Ishikawa (cell line): ENCODE data around the gene ITIH2.

Source experiments
- CEBPB ChIP-seq: IDR thresholded peaks from 2 replicates; pipeline ENCODE4 v1.6.1; 2012
- EP300 ChIP-seq: IDR thresholded peaks from 2 replicates; pipeline ENCODE4 v1.6.1; 2012; ENCODE audit warnings: borderline replicate concordance
- RAD21 ChIP-seq: IDR thresholded peaks from 2 replicates; pipeline ENCODE4 v1.6.1; 2012; ENCODE audit warnings: low read depth
- TCF12 ChIP-seq: IDR thresholded peaks from 2 replicates; pipeline ENCODE4 v1.6.1; 2012; ENCODE audit warnings: low read depth
- TEAD4 ChIP-seq: IDR thresholded peaks from 2 replicates; pipeline ENCODE4 v1.6.1; 2012
- ZBTB7A ChIP-seq: IDR thresholded peaks from 2 replicates; pipeline ENCODE4 v1.6.1; 2012; ENCODE audit warnings: low read depth
- TF ChIP-seq, protein P1 (sequence below): IDR thresholded peaks from 2 replicates; pipeline ENCODE4 v1.6.1; 2012; ENCODE audit warnings: low read depth, mild to moderate bottlenecking
- TF ChIP-seq, protein P2 (sequence below): IDR thresholded peaks from 2 replicates; pipeline ENCODE4 v1.6.1; 2012
- TF ChIP-seq, protein P3 (sequence below): IDR thresholded peaks from 2 replicates; pipeline ENCODE4 v1.6.1; 2012

DNA sequence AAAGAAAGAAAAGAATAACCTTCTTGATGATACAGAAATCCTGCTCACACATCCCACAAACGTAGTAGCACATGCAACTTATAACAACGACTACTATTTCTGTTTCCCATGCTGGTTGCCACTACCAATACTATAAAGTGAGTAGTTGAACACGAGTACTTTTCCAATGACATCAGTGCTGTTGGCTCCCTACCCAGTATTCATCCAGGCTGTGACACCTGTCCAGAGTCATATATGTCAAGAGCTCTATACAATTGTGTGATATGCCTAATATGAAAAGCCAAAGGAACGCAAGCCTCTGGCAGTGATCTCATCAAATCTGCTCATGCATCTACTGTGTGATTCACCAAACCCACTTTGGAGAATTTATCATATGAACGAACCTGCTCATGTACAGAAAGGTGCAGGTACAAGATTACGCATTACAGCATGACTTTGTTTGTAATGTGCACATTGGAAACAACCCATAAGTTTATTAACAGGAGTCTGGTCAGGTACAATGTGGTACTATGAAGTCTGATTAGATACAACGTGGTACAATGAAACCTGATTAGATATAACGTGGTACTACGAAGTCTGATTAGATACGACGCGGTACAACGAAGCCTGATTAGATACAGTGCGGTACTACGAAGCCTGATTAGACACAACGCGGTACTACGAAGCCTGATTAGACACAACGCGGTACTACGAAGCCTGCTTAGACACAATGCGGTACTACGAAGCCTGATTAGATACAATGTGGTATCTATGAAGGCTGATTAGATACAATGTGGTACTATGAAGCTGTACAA lies 30.6 kb upstream of the ITIH2 start:
- TF ChIP-seq, protein P1, sequence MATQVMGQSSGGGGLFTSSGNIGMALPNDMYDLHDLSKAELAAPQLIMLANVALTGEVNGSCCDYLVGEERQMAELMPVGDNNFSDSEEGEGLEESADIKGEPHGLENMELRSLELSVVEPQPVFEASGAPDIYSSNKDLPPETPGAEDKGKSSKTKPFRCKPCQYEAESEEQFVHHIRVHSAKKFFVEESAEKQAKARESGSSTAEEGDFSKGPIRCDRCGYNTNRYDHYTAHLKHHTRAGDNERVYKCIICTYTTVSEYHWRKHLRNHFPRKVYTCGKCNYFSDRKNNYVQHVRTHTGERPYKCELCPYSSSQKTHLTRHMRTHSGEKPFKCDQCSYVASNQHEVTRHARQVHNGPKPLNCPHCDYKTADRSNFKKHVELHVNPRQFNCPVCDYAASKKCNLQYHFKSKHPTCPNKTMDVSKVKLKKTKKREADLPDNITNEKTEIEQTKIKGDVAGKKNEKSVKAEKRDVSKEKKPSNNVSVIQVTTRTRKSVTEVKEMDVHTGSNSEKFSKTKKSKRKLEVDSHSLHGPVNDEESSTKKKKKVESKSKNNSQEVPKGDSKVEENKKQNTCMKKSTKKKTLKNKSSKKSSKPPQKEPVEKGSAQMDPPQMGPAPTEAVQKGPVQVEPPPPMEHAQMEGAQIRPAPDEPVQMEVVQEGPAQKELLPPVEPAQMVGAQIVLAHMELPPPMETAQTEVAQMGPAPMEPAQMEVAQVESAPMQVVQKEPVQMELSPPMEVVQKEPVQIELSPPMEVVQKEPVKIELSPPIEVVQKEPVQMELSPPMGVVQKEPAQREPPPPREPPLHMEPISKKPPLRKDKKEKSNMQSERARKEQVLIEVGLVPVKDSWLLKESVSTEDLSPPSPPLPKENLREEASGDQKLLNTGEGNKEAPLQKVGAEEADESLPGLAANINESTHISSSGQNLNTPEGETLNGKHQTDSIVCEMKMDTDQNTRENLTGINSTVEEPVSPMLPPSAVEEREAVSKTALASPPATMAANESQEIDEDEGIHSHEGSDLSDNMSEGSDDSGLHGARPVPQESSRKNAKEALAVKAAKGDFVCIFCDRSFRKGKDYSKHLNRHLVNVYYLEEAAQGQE: no peak
- no peak for TF ChIP-seq RAD21
- TF ChIP-seq, protein P2, sequence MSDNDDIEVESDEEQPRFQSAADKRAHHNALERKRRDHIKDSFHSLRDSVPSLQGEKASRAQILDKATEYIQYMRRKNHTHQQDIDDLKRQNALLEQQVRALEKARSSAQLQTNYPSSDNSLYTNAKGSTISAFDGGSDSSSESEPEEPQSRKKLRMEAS: no peak
- TF ChIP-seq TCF12: no peak
- TF ChIP-seq, protein P3, sequence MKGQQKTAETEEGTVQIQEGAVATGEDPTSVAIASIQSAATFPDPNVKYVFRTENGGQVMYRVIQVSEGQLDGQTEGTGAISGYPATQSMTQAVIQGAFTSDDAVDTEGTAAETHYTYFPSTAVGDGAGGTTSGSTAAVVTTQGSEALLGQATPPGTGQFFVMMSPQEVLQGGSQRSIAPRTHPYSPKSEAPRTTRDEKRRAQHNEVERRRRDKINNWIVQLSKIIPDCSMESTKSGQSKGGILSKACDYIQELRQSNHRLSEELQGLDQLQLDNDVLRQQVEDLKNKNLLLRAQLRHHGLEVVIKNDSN: no peak
- no peak for TF ChIP-seq ZBTB7A
- TF ChIP-seq EP300: no peak
- no peak for TF ChIP-seq TEAD4
- TF ChIP-seq CEBPB: no peak
